T-helper 1 cell treated with Interleukin-12 subunit alpha and Interleukin-12 subunit beta and Interleukin-4 antibody, amounts not matched to agents 30 ng/mL and 1 ng/mL, for 36 hours (primary cell): ENCODE results near the gene F10. TPM values are rescaled to one million over a fixed set of nuclear protein-coding genes. Genes with fewer than 3 reads are reported as not detected.
"Not testable (repeated sequence)": the region's sequence is repeated elsewhere in the genome, so short reads cannot be mapped to it uniquely, and the experiment has no call there.

Experiments
- intact Hi-C: fragments of 100-400 bp; cut with micrococcal nuclease; formaldehyde crosslinking; loops from one replicate; pipeline ENCODE4 v1.15.1; 2024
- total RNA-seq: library from RNA; stranded (reverse); gene quantifications from 2 replicates; pipeline ENCODE4 v1.2.3, GENCODE V29; 2022

The F10 gene
- total RNA-seq, 1 donor from 2014 or later: not detected

DNA sequence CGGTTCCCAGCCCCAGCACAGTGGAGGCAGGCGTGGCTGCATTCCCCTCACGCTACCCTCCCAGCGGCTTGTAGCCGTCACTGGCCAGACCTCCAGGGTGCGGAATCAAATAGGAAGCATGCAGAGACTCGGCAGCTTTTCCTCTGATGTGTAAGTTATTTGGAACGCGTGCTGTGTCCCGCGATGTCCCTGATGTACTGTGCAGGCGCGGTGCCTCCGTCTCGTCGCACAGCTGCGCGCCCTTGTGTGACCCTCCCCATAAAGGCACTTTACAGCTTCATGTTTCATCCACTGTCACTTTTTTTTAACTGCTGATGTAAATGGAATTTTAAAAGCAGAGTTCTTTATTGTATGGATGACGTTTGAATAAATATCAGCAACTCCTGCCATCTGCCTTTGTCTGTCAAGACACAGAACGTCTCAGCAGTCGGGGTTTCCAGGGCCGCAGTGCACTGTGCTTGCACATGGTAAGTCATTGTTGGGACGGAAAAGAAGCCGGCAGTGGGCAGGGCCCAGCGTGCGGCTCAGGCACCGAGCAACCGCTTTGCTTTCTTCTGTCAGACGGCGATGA is 24.4 kb upstream of the F10 start:
- intact Hi-C loops: no loop called here

DNA sequence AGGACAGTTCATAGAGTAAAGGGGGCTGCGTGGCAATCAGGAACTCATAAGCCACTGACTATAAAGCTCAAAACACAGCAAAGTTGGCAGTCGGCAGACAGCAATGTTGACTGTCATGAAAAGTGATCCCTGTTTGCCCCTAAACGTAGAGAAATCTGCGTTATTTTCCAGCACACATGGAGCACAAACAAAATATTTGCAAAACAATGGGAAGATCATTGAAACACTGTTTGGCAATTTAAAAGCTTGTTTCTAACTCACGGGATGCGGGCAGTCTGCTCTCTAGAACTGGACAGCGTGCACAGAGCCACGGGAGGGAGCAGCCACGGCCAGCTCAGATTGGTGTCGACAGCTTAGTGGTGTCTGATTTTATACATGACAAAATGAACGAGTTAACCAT is 23.5 kb upstream of the F10 start:
- intact Hi-C loops: no loop called here

DNA sequence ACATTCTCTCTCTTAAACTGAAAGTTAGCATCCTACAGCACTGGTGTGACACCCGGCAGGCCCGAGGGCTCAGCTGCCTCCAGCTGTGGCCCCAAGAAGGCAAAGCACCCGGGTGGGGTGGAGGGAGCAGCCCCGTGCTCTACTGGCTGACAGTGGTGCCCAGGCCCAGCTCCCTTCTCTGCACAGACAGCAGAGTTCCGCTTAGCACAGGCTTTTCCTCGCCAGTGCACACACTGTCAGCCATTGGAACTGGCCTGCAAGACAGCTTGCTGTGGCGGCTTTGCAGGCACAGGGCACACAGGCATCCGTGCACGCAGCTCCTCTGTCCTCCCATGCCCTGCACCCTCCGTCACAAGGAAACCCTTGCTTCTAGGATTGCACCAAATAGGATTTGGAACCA is 20.3 kb upstream of the F10 start:
- intact Hi-C loops: not testable (repeated sequence)

DNA sequence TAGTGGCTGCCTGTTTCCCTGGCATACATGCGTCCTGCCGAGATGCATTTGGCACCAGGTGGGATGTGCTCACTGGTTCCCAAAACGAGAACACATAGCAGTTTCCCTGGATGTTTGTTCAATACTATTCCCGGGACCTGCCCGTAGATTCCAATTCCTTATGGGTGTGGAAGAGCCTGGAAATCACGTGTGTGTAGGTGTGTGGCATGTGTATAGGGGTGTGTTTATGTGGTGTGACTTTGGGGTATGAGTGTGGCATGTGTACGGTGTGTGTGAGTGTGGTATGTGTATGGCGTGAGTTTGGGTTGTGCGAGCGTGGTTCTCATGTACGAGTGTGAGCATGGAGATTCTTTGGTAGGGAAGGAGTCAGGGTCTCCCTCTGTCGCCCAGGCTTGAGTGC is 19.9 kb upstream of the F10 start:
- intact Hi-C loops: no loop called here

DNA sequence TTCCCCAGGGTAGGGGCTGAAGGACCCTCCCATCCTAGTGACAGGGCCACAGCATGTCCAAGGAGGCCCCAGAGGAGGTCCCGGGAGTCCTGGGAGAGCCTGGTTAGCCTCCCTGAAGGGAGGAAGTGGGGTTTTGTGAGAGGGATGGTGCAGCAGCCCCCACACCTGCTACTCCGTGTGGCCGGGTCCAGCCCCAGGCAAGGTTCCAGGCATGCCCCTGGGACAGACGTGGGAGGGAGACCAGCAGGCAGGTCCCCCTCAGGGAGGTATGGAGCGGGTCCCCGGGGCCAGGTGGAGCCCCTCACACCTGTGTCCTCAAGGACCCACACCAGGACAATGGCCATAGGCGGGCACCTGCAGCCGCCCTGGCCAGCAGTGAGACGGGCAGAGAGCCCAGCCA is 19.0 kb upstream of the F10 start:
- intact Hi-C loops: no loop called here

DNA sequence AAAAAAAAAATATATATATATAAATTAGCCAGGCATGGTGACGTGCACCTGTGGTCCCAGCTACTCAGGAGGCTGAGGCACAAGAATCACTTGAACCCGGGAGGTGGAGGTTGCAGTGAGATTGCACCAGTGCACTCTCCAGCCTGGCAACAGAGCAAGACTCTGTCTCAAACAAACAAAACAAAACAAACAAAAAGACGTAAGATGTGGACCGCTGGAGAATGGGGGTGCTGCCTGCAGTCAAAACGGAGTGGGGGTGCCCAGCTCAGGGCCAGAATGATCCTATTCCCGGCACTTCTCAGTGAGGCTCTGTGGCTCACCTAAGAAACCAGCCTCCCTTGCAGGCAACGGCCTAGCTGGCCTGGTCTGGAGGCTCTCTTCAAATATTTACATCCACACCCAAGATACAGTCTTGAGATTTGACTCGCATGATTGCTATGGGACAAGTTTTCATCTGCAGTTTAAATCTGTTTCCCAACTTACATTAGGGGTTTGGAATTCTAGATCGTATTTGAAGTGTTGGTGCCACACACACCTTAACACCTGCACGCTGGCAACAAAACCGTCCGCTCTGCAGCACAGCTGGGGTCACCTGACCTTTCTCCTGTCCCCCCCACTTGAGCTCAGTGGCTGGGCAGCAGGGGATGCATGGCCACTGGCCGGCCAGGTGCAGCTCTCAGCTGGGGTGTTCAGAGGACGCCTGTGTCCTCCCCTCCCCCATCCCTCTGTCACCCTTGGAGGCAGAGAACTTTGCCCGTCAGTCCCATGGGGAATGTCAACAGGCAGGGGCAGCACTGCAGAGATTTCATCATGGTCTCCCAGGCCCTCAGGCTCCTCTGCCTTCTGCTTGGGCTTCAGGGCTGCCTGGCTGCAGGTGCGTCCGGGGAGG is 17.3 kb upstream of the F10 start, which contains the start of gene F7:
Gene F7, plus strand, starts transcription at position 760 of the 889 bp plus-strand sequence. Its CDS starts 51 bp downstream, at position 811.
- intact Hi-C loops: no loop called here

DNA sequence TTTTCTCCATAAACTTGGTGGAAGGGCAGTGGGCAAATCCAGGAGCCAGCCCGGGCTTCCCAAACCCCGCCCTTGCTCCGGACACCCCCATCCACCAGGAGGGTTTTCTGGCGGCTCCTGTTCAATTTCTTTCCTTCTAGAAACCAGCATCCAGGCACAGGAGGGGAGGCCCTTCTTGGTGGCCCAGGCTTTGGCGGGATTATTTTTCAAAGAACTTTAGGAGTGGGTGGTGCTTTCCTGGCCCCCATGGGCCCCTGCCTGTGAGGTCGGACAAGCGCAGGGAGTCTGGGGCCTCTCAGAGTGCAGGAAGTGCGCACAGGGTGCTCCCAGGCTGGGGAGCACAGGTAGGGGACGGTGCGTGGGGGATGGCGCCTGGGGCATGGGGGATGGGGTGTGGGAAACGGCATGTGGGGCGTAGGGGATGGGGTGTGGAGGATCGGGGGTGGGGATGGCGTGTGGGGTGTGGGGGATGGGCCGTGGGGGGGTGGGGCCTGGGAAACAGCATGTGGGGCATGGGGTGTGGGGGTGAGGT is 16.6 kb upstream of the F10 start:
- intact Hi-C loops: no loop called here

DNA sequence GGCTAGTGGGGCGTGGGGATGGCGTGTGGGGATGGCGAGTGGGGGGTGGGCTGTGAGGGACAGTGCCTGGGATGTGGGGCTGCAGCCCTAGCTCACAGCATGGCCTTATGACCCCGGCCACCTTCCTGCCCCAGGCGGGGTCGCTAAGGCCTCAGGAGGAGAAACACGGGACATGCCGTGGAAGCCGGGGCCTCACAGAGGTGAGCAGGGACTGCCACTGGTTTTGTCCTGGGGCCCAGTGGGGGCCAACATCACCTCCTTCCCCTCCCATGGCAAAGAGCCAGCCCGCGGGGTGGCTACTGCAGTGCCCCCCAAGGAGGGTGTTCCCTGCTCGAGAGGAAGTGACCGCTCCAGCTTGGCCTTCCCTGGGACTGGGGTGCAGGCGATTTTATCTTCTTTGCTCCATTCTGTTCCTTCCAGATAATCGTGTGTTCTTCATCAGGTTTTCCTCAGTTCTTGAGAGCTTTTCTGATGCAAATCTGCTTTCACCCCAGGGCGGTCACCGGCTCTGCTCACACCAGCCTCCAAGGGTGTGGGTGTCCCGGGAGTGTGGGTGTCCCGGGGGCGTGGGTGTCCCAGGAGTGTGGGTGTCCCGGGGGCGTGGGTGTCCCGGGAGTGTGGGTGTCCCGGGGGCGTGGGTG is 15.8 kb upstream of the F10 start:
- intact Hi-C loops: no loop called here

DNA sequence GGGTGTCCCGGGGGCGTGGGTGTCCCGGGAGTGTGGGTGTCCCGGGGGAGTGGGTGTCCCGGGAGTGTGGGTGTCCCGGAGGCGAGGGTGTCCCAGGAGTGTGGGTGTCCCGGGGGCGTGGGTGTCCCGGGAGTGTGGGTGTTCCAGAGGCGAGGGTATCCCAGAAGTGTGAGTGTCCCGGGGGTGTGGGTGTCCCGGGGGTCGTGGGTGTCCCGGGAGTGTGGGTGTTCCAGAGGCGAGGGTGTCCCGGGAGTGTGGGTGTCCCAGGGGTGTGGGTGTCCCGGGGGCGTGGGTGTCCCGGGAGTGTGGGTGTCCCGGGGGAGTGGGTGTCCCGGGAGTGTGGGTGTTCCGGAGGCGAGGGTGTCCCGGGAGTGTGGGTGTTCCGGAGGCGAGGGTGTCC is 14.1 kb upstream of the F10 start:
- intact Hi-C loops: not testable (repeated sequence)

DNA sequence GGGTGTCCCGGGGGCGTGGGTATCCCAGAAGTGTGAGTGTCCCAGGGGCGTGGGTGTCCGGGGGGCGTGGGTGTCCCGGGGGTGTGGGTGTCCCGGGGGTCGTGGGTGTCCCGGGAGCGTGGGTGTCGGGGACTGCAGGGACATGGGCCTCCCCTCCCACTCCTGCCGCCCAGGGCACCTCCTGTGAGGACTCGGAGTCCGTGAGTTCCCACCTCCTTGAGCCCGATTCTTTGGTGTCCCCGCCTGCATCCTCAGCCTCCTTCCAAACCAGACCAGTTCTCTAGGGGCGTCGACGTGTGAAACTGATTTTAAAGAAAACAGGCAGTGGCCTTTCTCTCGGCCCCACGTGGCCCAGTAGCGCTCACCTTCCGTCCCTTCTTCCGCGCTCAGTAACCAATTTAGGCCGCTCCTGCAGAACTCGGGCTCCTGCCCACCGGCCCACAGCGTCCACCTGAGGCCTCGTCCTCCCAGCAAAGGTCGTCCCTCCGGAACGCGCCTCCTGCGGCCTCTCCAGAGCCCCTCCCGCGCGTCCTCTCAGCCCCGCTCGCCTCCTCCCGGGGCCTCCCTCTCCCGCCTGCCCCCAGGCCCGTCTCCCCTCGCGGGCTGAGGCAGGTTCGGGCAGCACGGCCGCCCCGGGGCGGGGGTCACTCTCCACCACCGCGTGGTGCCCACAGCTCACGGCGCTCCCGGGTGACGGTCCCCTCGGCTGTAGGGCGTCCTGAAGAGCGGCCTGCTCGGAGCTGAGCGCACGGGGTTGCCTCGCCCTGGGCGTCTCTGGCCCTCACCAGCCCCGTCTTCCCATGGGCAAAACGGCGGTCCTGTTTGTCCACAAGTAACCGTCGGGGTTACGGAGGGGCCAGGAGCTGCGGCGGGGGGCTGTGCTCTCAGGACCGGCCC is 13.2 kb upstream of the F10 start:
- intact Hi-C loops: loop anchor here (5.0 kb wide), 1 partner anchor 103 kb away; no protein-coding TSS in a partner anchor

DNA sequence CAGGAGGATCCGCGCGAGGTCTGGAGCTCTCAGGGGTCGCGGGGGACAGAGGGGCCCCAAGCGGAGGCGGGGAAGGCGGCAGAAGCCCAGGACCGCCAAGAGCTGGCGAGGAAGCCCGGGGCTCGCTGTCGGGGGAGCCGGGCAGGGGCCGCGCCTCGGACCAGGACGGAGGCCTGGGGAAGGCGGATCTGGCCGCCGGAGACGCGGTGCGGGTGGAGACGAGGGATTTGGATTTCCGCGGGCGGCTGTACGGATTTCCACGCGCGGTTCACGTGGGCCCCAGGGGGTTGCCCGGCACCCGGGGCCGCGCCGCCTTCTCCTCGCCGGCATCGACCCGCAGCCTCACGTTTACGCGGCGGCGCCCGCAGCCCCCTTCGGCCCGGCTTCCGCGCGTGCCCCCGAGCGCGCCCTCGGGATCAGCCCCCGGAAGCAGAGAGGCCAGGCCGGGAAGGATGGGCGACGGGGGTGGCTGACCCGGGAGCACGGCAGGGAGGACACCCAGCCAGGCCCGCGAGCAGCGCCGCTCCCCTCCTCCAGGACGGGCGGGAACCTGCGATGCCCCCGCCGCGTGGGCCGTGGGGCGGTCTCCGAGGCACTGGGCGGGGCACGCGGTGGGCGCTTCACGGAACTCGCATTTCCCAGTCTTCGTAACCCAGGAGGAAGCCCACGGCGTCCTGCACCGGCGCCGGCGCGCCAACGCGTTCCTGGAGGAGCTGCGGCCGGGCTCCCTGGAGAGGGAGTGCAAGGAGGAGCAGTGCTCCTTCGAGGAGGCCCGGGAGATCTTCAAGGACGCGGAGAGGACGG is 12.3 kb upstream of the F10 start:
- intact Hi-C loops: loop anchor here (5.0 kb wide), 1 partner anchor 102 kb away; no protein-coding TSS in a partner anchor

DNA sequence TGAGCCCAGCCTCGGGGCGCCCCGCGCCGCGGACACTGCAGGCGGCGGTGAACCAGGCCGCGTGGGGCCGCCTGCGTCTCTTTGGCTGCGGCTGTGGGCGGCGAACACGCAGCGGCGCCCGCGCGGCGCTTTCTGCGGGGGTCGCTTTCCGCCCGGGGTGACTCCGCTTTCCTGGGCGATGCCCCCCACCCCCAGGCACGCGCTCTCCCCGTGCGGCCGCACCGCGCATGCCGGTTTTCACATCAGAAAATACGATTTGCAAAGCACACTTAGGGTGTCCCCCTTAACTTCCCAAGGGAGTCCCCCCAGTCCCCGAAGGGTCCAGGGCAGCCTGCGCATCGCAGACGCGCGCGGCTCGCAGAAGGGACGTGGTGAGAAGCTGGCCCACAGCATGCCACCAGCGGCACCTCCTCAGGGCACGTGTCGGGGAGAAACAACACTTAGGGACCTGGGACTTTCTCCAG is 11.7 kb upstream of the F10 start:
- intact Hi-C loops: loop anchor here (5.0 kb wide), 1 partner anchor 101 kb away; no protein-coding TSS in a partner anchor

DNA sequence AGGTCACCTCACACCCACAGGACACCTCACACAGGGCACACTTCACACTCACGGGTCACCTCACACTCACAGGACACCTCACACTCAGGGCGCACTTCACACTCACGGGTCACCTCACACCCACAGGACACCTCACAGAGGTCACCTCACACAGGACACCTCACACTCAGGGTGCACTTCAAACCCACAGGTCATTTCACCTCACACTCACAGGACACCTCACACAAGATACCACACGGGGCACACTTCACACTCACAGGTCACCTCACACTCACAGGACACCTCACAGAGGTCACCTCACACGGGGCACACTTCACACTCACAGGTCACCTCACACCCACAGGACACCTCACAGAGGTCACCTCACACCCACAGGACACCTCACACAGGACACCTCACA is 10.8 kb upstream of the F10 start:
- intact Hi-C loops: loop anchor here (5.0 kb wide), 1 partner anchor 100 kb away; no protein-coding TSS in a partner anchor

DNA sequence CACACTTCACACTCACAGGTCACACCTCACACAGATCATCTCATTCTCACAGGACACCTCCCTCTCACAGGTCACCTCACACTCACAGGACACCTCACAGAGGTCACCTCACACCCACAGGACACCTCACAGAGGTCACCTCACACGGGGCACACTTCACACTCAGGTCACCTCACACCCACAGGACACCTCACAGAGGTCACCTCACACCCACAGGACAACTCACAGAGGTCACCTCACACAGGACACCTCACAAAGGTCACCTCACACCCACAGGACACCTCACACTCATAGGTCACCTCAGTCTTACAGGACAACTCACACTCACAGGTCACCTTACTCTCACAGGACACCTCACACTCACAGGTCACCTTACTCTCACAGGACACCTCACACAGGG is 10.1 kb upstream of the F10 start:
- intact Hi-C loops: loop anchor here (5.0 kb wide), 1 partner anchor 100 kb away; no protein-coding TSS in a partner anchor

DNA sequence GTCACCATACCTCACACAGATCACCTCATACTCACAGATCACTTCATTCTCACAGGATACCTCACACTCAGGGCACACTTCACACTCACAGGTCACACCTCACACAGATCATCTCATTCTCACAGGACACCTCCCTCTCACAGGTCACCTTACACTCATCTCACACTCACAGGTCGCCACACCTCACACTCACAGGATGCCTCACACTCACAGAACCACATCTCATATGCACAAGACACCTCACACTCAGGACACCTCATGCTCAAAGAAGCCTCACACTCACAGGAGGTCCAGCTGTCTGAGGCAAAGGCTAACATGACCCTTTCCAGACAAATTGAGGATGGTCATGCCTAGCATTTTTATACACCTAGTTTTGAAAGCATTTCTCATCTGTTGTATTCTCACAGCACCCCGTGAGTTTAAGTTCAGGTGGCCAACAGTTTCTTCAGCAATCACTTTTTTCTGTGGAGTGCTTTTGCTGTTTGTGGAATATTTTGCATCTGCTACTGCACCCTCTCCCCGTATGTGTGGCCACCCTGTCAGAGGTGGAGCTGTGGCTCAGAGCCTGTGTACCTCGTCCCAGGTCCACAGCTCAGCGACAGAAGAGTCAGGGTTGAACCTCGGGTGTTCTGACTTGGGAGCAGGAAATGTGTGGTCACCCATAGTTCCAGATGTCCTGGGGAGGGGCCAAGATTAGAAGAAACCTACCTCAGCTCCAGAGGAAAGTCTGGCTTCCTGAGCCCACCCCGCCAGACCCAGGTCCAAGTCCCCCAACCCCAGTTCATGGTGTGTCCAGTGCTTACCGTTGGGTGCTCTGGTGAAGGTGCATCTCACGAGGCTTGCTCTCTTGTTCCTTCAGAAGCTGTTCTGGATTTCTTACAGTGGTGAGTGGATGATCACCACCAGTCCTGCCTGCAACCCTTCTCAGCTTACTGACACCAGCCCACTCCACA is 9.4 kb upstream of the F10 start:
- intact Hi-C loops: loop anchor here (5.0 kb wide), 1 partner anchor 99 kb away; no protein-coding TSS in a partner anchor

DNA sequence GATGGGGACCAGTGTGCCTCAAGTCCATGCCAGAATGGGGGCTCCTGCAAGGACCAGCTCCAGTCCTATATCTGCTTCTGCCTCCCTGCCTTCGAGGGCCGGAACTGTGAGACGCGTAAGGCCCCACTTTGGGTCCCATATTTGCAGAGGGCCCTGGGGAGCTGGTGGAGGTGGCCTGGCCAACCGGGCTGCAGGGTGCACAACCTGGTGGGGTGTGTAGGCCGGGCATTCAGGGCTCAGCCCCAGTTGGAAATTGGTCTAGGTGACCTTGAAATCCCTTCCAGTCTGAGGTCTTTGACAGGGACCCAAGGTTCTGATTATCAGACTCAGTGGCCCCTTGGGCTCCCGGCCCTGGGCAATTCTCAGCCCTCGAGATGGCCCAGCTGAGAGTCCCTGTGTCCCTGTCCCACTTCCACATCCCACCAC is 8.7 kb upstream of the F10 start:
- intact Hi-C loops: loop anchor here (5.0 kb wide), 1 partner anchor 98 kb away; no protein-coding TSS in a partner anchor

DNA sequence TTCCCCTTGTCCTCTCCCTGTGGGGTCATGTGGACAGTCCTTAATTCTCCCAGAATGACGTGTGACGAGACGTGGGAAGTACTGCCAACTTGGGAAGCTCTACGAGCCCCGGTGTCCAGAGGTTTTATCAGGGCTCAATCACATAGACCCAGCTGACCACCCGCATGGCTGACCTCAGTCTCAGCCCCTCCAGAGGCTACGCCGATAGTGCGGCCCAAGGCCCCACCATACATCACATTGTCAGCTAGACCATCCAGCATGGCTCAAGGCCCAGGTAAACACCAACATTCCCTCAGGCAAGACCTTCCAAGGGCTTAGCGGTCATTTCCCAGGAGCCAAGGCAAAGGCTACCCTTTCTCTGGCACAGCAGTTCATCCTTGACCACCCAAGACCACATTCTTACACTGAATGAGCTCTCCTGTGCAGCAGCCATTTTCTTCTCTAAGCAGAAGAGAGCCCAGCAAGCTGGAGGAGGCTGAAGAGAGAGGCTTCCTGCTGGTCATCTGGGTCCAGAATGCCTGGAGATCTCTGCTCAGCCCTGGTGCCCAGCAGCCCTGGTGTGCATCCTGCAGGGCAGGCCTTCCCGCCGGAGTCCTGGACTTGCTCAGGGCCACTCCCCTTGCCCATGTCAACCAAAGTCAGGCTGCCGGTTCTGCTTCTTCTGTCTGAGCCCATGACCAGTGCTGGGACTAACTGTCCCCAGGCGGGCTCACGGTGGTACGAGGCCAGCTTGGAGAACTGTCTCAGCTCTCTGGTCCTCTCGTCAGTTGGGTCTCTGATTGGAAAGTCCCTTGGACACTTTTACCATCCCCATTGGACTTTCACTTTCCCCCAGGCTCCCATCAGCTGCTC is 7.9 kb upstream of the F10 start:
- intact Hi-C loops: loop anchor here (5.0 kb wide), 1 partner anchor 98 kb away; no protein-coding TSS in a partner anchor
